B cell (primary cell): ENCODE results near the gene MBIP. TPM values are rescaled to one million over a fixed set of nuclear protein-coding genes. Genes with fewer than 3 reads are reported as not detected.

Experiments
- ATAC-seq: fragments of 200-7000 bp; cut with Tn5 transposase; one replicate; pipeline ENCODE4 v1.10.0; 2021; ENCODE audit warnings: low read depth, mild to moderate bottlenecking, moderate number of reproducible peaks, moderate library complexity
- CTCF ChIA-PET: fragments of 350-600 bp; sonication (Branson Sonifier 250); formaldehyde crosslinking; loops from one replicate; lab custom pipeline; 2021; ENCODE audit warnings: antibody characterized with exemption, inconsistent platforms; lab: Charles Lee
- POLR2A ChIA-PET: fragments of 350-600 bp; sonication (Branson Sonifier 250); formaldehyde crosslinking; loops from one replicate; lab custom pipeline; 2021; ENCODE audit warnings: antibody characterized with exemption; lab: Charles Lee
- DNase-seq: peaks from one replicate; pipeline ENCODE4 v3.0.0; 2013
- H2AFZ ChIP-seq: 2 replicates; pipeline ENCODE4 v1.6.1; 2012; ENCODE audit warnings: mild to moderate bottlenecking, low read depth, low read length; ENCODE audit not compliant: insufficient read depth, poor library complexity, severe bottlenecking
- H3K27ac ChIP-seq, 2 donors: 1 replicate in 1 of 2; 2 replicates in 1 of 2; pipeline ENCODE4 v1.5.1; 2012 to 2013; ENCODE audit warnings: low read length in 2 of 2, mild to moderate bottlenecking in 2 of 2, moderate library complexity in 1 of 2
- H3K27me3 ChIP-seq, 4 experiments: fragments of 200-600 bp in 1 of 4; sonication (generic) in 1 of 4; replicated peaks in 1 of 4; 1 replicate in 2 of 4; 2 replicates in 2 of 4; pipeline versions ENCODE4 v1.6.1 to v1.7.0; 2013 to 2016; ENCODE audit warnings: low read length in 3 of 4, mild to moderate bottlenecking in 2 of 4, mixed read lengths in 1 of 4, moderate library complexity in 1 of 4; ENCODE audit not compliant: insufficient read depth in 4 of 4, control insufficient read depth in 3 of 4; ENCODE audit errors: control extremely low read depth in 1 of 4
- H3K36me3 ChIP-seq, 2 experiments: replicated peaks in 1 of 2; 1 replicate in 1 of 2; 2 replicates in 1 of 2; pipeline versions ENCODE4 v1.6.1 to v1.7.1; 2013; ENCODE audit warnings: low read length in 1 of 2; ENCODE audit not compliant: insufficient read depth in 2 of 2, control insufficient read depth in 1 of 2; ENCODE audit errors: control extremely low read depth in 1 of 2, extremely low read depth in 1 of 2
- H3K4me1 ChIP-seq, 2 donors: fragments of 200-600 bp in 1 of 2; sonication (generic) in 1 of 2; 1 replicate in 1 of 2; 2 replicates in 1 of 2; pipeline versions ENCODE4 v1.5.1 to v1.6.1; 2013 to 2017; ENCODE audit warnings: low read length in 2 of 2; ENCODE audit not compliant: control insufficient read depth in 2 of 2, insufficient read depth in 2 of 2
- H3K4me2 ChIP-seq: replicated peaks from 2 replicates; pipeline ENCODE3; 2012; ENCODE audit warnings: mild to moderate bottlenecking, low read depth, low read length; ENCODE audit not compliant: poor library complexity, severe bottlenecking
- H3K4me3 ChIP-seq, 5 experiments: fragments of 200-600 bp in 1 of 5; sonication (generic) in 1 of 5; 1 replicate in 3 of 5; 2 replicates in 2 of 5; pipeline versions ENCODE4 v1.5.1 to v1.7.0; 2011 to 2016; ENCODE audit warnings: low read length in 4 of 5, mild to moderate bottlenecking in 4 of 5, low read depth in 2 of 5, control low read depth in 1 of 5, moderate library complexity in 1 of 5; ENCODE audit not compliant: insufficient read depth in 1 of 5; ENCODE audit errors: control extremely low read depth in 1 of 5, extremely low read depth in 1 of 5
- H3K79me2 ChIP-seq: fragments of 200-600 bp; sonication (generic); one replicate; pipeline ENCODE4 v1.6.0; 2016; ENCODE audit warnings: low read length; ENCODE audit not compliant: control insufficient read depth, insufficient read depth
- H3K9ac ChIP-seq: fragments of 200-600 bp; sonication (generic); 2 replicates; pipeline ENCODE4 v1.6.1; 2017; ENCODE audit warnings: mild to moderate bottlenecking, low read length, moderate library complexity
- H3K9me3 ChIP-seq, 3 donors: one replicate each; pipeline versions ENCODE4 v1.6.1 to v1.7.1; 2013; ENCODE audit warnings: low read length in 2 of 3; ENCODE audit not compliant: control insufficient read depth in 2 of 3, insufficient read depth in 1 of 3; ENCODE audit errors: control extremely low read depth in 1 of 3
- H4K20me1 ChIP-seq: 2 replicates; pipeline ENCODE4 v1.6.0; 2012; ENCODE audit warnings: mild to moderate bottlenecking, low read length; ENCODE audit not compliant: insufficient read depth, control insufficient read depth, poor library complexity, severe bottlenecking
- H3K27ac Mint-ChIP-seq: one replicate; pipeline ENCODE4 v1.8.0; 2021; ENCODE audit warnings: mixed read lengths
- H3K27me3 Mint-ChIP-seq: one replicate; pipeline ENCODE4 v1.8.0; 2021; ENCODE audit warnings: mixed read lengths
- H3K4me1 Mint-ChIP-seq: one replicate; pipeline ENCODE4 v1.8.0; 2021; ENCODE audit warnings: mixed read lengths
- H3K4me3 Mint-ChIP-seq: one replicate; pipeline ENCODE4 v1.8.0; 2021; ENCODE audit warnings: mixed read lengths
- H3K9me3 Mint-ChIP-seq: one replicate; pipeline ENCODE4 v1.8.0; 2022; ENCODE audit warnings: mixed read lengths; ENCODE audit not compliant: insufficient read depth
- EZH2 ChIP-seq: IDR thresholded peaks from 2 replicates; pipeline ENCODE4 v1.6.1; 2012; ENCODE audit warnings: borderline replicate concordance, low read depth, mild to moderate bottlenecking, moderate library complexity, low read length; ENCODE audit not compliant: insufficient read depth, poor library complexity, severe bottlenecking
- whole genome bisulfite sequencing: methylation state at CpG from one replicate; pipeline ENCODE4 v1.1.5; 2013; ENCODE audit warnings: missing lambda C conversion rate; ENCODE audit not compliant: insufficient coverage; 5-methylcytosine and 5-hydroxymethylcytosine counted together
- intact Hi-C: fragments of 100-400 bp; cut with micrococcal nuclease; formaldehyde crosslinking; loops from one replicate; pipeline ENCODE4 v1.10.0; 2022
- polyA plus RNA-seq: library from polyadenylated mRNA; depleted of rRNA; stranded (reverse); fragments of >200 nt; gene quantifications from 2 replicates; pipeline ENCODE4 v1.2.3, GENCODE V29; 2012
- total RNA-seq, 2 donors: library from RNA; stranded (reverse); fragments of 120-200 nt in 1 of 2; gene quantifications; 1 replicate in 1 of 2; 2 replicates in 1 of 2; pipeline versions ENCODE4 v1.2.3 to v1.2.4, GENCODE V29; 2013 to 2022
- TF ChIP-seq, protein P1 (sequence below): fragments of 200-600 bp; IDR thresholded peaks from one replicate; pipeline ENCODE4 v1.8.0; 2022; ENCODE audit warnings: antibody characterized with exemption, mild to moderate bottlenecking

The MBIP gene
- total and polyA plus RNA-seq, 2 donors (not counting 1 experiment from before 2014, with no cell fraction given), result 9.3 to 20.8 TPM

- no peak overlapping the region for H3K4me3 Mint-ChIP-seq
- ChIA-PET CTCF (no interaction called here), POLR2A (no interaction called here)
- H3K27me3 ChIP-seq, result no peaks in the 10 kb centered on the region
- peaks cover 14 to 25% of the 10 kb centered on the region in 2 experiments for H3K36me3 ChIP-seq
- ATAC-seq, result no peak
- no peak for TF ChIP-seq EZH2
- TF ChIP-seq, protein P1, sequence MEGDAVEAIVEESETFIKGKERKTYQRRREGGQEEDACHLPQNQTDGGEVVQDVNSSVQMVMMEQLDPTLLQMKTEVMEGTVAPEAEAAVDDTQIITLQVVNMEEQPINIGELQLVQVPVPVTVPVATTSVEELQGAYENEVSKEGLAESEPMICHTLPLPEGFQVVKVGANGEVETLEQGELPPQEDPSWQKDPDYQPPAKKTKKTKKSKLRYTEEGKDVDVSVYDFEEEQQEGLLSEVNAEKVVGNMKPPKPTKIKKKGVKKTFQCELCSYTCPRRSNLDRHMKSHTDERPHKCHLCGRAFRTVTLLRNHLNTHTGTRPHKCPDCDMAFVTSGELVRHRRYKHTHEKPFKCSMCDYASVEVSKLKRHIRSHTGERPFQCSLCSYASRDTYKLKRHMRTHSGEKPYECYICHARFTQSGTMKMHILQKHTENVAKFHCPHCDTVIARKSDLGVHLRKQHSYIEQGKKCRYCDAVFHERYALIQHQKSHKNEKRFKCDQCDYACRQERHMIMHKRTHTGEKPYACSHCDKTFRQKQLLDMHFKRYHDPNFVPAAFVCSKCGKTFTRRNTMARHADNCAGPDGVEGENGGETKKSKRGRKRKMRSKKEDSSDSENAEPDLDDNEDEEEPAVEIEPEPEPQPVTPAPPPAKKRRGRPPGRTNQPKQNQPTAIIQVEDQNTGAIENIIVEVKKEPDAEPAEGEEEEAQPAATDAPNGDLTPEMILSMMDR, result no peak
- no peaks in the 10 kb centered on the region for H4K20me1 ChIP-seq
- H3K9ac ChIP-seq, result no peak overlapping the region
- H3K4me1 Mint-ChIP-seq, result peaks cover 11% of the 10 kb centered on the region
- intact Hi-C loops, result no loop called here
- no peak overlapping the region for H2AFZ ChIP-seq
- no peak overlapping the region for H3K4me2 ChIP-seq
- no peaks in the 10 kb centered on the region for H3K9me3 ChIP-seq
- DNase-seq, result no peak
- 70% methylated on average over 1 of the region's 3 CpGs for WGBS
- no peak overlapping the region for H3K27ac ChIP-seq
- no peak overlapping the region for H3K27ac Mint-ChIP-seq
- no peaks in the 10 kb centered on the region for H3K27me3 Mint-ChIP-seq
- peaks cover 5% of the 10 kb centered on the region in 2 donors for H3K4me1 ChIP-seq
- H3K9me3 Mint-ChIP-seq, result no peaks in the 10 kb centered on the region
- H3K79me2 ChIP-seq, result peaks cover 21% of the 10 kb centered on the region
- H3K4me3 ChIP-seq, result no peak overlapping the region
These were observed 5.1 kb downstream of the MBIP start for GRCh38 chr14:36315159-36315853.

GRCh38 chr14:36313898-36314297 is 6.5 kb downstream of the MBIP start:
- intact Hi-C loops, result no loop called here
- H4K20me1 ChIP-seq, result no peaks in the 10 kb centered on the region
- H3K36me3 ChIP-seq, result peaks cover 18 to 40% of the 10 kb centered on the region in 2 experiments
- no peak overlapping the region for H3K4me2 ChIP-seq
- H3K79me2 ChIP-seq, result peaks cover 10% of the 10 kb centered on the region
- TF ChIP-seq EZH2, result no peak
- TF ChIP-seq, protein P1, result no peak
- CTCF ChIA-PET, result no interaction called here
- H3K27ac ChIP-seq, result no peak overlapping the region
- WGBS, result no CpG with 5 or more reads among the region's 3 CpGs
- no peaks in the 10 kb centered on the region for H3K4me1 ChIP-seq
- no peak overlapping the region for H2AFZ ChIP-seq
- Mint-ChIP-seq H3K27ac (no peak overlapping the region), H3K4me3 (no peak overlapping the region), H3K9me3 (no peaks in the 10 kb centered on the region), H3K27me3 (no peaks in the 10 kb centered on the region), H3K4me1 (peaks cover 4% of the 10 kb centered on the region)
- H3K4me3 ChIP-seq, result no peak overlapping the region
- no peaks in the 10 kb centered on the region for H3K27me3 ChIP-seq
- POLR2A ChIA-PET, result no interaction called here
- H3K9me3 ChIP-seq, result no peaks in the 10 kb centered on the region
- no peak overlapping the region for H3K9ac ChIP-seq
- no peak for DNase-seq
- ATAC-seq, result no peak
